KMS-11 (cell line): ENCODE measurements around the gene ABCA10.

ENCODE experiments used
- H2AFZ ChIP-seq: fragments of 200-600 bp; sonication (generic); 2 replicates; pipeline ENCODE4 v1.6.1; 2016; ENCODE audit warnings: antibody characterized with exemption, mixed run types, low read depth
- H3K27ac ChIP-seq: fragments of 200-600 bp; sonication (generic); 2 replicates; pipeline ENCODE4 v1.6.1; 2016; ENCODE audit warnings: mild to moderate bottlenecking, mixed run types
- H3K27me3 ChIP-seq: fragments of 200-600 bp; sonication (generic); 2 replicates; pipeline ENCODE4 v1.6.1; 2017; ENCODE audit warnings: mild to moderate bottlenecking, low read depth, mixed run types, moderate library complexity; ENCODE audit not compliant: insufficient read depth
- H3K36me3 ChIP-seq: fragments of 200-600 bp; sonication (generic); 2 replicates; pipeline ENCODE4 v1.6.1; 2017; ENCODE audit warnings: mild to moderate bottlenecking, mixed run types; ENCODE audit not compliant: insufficient read depth
- H3K4me1 ChIP-seq: fragments of 200-600 bp; sonication (generic); 2 replicates; pipeline ENCODE4 v1.6.1; 2016; ENCODE audit warnings: mild to moderate bottlenecking, low read depth, mixed run types; ENCODE audit not compliant: poor library complexity, severe bottlenecking
- H3K4me2 ChIP-seq: fragments of 200-600 bp; sonication (generic); 2 replicates; pipeline ENCODE4 v1.7.0; 2016; ENCODE audit warnings: mild to moderate bottlenecking, mixed run types
- H3K4me3 ChIP-seq: fragments of 200-600 bp; sonication (generic); IDR thresholded peaks from 2 replicates; pipeline ENCODE4 v1.6.1; 2017; ENCODE audit warnings: low read depth, low read length, mixed read lengths; ENCODE audit not compliant: insufficient read depth
- H3K79me2 ChIP-seq: fragments of 200-600 bp; sonication (generic); 2 replicates; pipeline ENCODE4 v1.6.1; 2016; ENCODE audit warnings: low read depth, mixed run types; ENCODE audit not compliant: insufficient read depth
- H3K9ac ChIP-seq: fragments of 200-600 bp; sonication (generic); 2 replicates; pipeline ENCODE4 v1.6.1; 2016; ENCODE audit warnings: mild to moderate bottlenecking, mixed run types
- H4K20me1 ChIP-seq: fragments of 200-600 bp; sonication (generic); 2 replicates; pipeline ENCODE4 v1.6.1; 2016; ENCODE audit warnings: mild to moderate bottlenecking, mixed run types; ENCODE audit not compliant: insufficient read depth
- TF ChIP-seq, protein P1 (sequence below): fragments of 200-600 bp; sonication (generic); conservative IDR thresholded peaks from 2 replicates; pipeline ENCODE4 v1.6.1; 2017; ENCODE audit warnings: low read depth, mild to moderate bottlenecking, antibody characterized with exemption, low read length, moderate library complexity, mixed read lengths

ABCA10 gene

DNA sequence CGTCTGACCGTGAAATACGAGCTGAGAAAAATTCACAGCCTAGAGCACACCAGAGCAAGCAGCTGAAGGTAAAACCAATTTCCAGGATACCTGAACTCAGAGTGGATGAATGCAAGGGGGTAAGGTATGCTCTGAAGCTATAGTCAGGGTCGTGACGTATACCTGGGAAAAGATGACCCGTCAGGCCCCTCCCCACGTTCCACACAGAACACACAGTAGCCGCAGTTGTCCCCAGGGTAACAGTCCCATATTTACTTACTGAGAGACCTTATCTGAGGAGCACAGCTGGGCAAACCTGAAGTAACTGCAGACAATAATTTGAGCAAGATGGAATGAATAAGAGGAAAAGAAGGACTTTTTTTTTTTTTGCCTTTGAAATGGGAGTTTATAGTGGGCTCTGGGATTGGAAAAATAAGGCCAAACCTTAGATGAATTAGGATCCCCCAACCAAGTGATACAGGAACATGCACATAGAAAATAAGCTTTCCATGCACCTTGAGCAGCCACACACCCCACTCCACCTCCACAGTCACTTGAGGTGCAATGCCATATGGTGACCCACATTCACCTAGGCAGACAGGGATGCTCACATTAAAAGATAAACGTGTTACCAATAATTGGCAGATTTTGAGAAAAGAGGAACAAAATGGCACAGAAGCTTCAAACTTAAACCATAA is 124.9 kb downstream of the ABCA10 start:
- Histone ChIP-seq H4K20me1 (no peaks in the 10 kb centered on the region), H3K27ac (no peak overlapping the region), H3K79me2 (no peaks in the 10 kb centered on the region), H3K27me3 (no peaks in the 10 kb centered on the region), H3K36me3 (no peaks in the 10 kb centered on the region), H2AFZ (no peak overlapping the region), H3K4me3 (no peak overlapping the region), H3K4me2 (no peak overlapping the region), H3K9ac (no peak overlapping the region), H3K4me1 (no peaks in the 10 kb centered on the region)
- TF ChIP-seq, protein P1, sequence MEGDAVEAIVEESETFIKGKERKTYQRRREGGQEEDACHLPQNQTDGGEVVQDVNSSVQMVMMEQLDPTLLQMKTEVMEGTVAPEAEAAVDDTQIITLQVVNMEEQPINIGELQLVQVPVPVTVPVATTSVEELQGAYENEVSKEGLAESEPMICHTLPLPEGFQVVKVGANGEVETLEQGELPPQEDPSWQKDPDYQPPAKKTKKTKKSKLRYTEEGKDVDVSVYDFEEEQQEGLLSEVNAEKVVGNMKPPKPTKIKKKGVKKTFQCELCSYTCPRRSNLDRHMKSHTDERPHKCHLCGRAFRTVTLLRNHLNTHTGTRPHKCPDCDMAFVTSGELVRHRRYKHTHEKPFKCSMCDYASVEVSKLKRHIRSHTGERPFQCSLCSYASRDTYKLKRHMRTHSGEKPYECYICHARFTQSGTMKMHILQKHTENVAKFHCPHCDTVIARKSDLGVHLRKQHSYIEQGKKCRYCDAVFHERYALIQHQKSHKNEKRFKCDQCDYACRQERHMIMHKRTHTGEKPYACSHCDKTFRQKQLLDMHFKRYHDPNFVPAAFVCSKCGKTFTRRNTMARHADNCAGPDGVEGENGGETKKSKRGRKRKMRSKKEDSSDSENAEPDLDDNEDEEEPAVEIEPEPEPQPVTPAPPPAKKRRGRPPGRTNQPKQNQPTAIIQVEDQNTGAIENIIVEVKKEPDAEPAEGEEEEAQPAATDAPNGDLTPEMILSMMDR = no peak

DNA sequence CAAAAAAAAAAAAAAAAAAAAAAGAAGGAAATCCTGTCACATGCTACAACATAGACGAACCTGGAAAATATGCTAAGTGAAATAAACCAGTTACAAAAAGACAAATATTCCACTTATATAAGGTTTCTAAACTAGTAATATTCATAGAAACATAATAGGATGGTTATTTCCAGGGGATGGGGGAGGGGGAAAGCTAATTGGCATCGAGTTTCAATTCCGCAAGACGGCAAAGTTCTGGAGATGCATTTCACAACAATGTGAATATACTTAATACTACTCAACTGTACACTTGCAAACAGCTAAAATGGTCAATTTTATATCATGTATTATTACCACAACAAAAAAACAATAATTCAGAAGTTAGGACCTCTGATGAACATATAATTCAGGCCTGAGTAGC is 130.0 kb downstream of the ABCA10 start:
- no peak overlapping the region for H3K27ac ChIP-seq

More for the DNA sequence above, 130.0 kb downstream of the ABCA10 start:
- H3K36me3 ChIP-seq = no peaks in the 10 kb centered on the region
- no peaks in the 10 kb centered on the region for H3K27me3 ChIP-seq
- no peaks in the 10 kb centered on the region for H3K4me1 ChIP-seq
- H4K20me1 ChIP-seq = no peaks in the 10 kb centered on the region
- no peak overlapping the region for H2AFZ ChIP-seq
- TF ChIP-seq, protein P1 = no peak
- H3K79me2 ChIP-seq = no peaks in the 10 kb centered on the region
- H3K4me3 ChIP-seq = no peak overlapping the region
- no peak overlapping the region for H3K9ac ChIP-seq
- no peak overlapping the region for H3K4me2 ChIP-seq
